ENCODE data around the gene SLC39A6. TPM values are rescaled to one million over a fixed set of nuclear protein-coding genes. Genes with fewer than 3 reads are reported as not detected.
"Not testable (repeated sequence)": the region's sequence is repeated elsewhere in the genome, so short reads cannot be mapped to it uniquely, and the experiment has no call there.

The SLC39A6 gene
- total and polyA plus RNA-seq, 2 experiments from 2014 or later, result 20.8 to 47.3 TPM

- Mint-ChIP-seq H3K27ac (no peak overlapping the region), H3K4me3 (no peak overlapping the region), H3K36me3 (ENCODE audit: low read depth) (no peaks in the 10 kb centered on the region), H3K27me3 (ENCODE audit: insufficient read depth, low read depth, poor library complexity) (peaks cover 3% of the 10 kb centered on the region), H3K9me3 (peaks cover 2% of the 10 kb centered on the region; the same call in 1 of the 3 replicates), H3K4me1 (no peaks in the 10 kb centered on the region)
- no peaks in the 10 kb centered on the region for H3K79me2 ChIP-seq (replicated peaks; ENCODE audit: insufficient read depth)
- no peak for DNase-seq (ENCODE audit: low spot score)
- H3K4me2 ChIP-seq, result no peak overlapping the region
- TF ChIP-seq ZNF462 (CRISPR knock-in tag; IDR thresholded peaks at IDR 0.05) (no peak), ZNF331 (CRISPR knock-in tag; IDR thresholded peaks at IDR 0.05; ENCODE audit: low read depth) (no peak), ZNF114 (CRISPR knock-in tag; IDR thresholded peaks at IDR 0.05) (no peak), POLR2AphosphoS5 (IDR thresholded peaks at IDR 0.05; ENCODE audit: low read depth) (no peak), REST (IDR thresholded peaks at IDR 0.05; ENCODE audit: unreplicated experiment) (no peak), CREB1 (CRISPR knock-in tag; IDR thresholded peaks at IDR 0.05; ENCODE audit: low read depth) (no peak), STAT1 (IDR thresholded peaks at IDR 0.05; ENCODE audit: unreplicated experiment) (no peak), EZH2 (IDR thresholded peaks at IDR 0.05; ENCODE audit: low read depth, unreplicated experiment) (no peak), ETS1 (IDR thresholded peaks at IDR 0.05) (no peak), CTCF (conservative IDR thresholded peaks at IDR 0.05; ENCODE audit: low read depth in 2 of 2) (no peak), JUNB (IDR thresholded peaks at IDR 0.05; ENCODE audit: unreplicated experiment) (no peak)
- H3K36me3 ChIP-seq (ENCODE audit: insufficient read depth), result no peaks in the 10 kb centered on the region
- H2AFZ ChIP-seq, result no peak overlapping the region
- H3K4me3 ChIP-seq, result no peak overlapping the region
- H3K27ac ChIP-seq (ENCODE audit: low read depth), result no peak overlapping the region
- no peak for ATAC-seq
- no peaks in the 10 kb centered on the region for H3K27me3 ChIP-seq (ENCODE audit: insufficient read depth)
- H3F3A ChIP-seq (replicated peaks; ENCODE audit: low read depth), result no peaks in the 10 kb centered on the region
- H3K4me1 ChIP-seq (ENCODE audit: insufficient read depth), result no peaks in the 10 kb centered on the region
- no peaks in the 10 kb centered on the region for H4K20me1 ChIP-seq (replicated peaks; ENCODE audit: insufficient read depth)
- no peaks in the 10 kb centered on the region; the same call in 1 of the 2 replicates for H3K9me2 ChIP-seq (ENCODE audit: insufficient read depth)
These were observed 55.5 kb downstream of the SLC39A6 start for GRCh38 chr18:36073676-36074075.

- H3K36me3 ChIP-seq (ENCODE audit: insufficient read depth); DNase-seq (ENCODE audit: low spot score); H3K4me3 Mint-ChIP-seq; H3K79me2 ChIP-seq (replicated peaks; ENCODE audit: insufficient read depth); H3K27me3 ChIP-seq (ENCODE audit: insufficient read depth); H3K4me3 ChIP-seq; H3K4me2 ChIP-seq; H2AFZ ChIP-seq; H3K27ac Mint-ChIP-seq; H4K20me1 ChIP-seq (replicated peaks; ENCODE audit: insufficient read depth); H3K9me2 ChIP-seq (ENCODE audit: insufficient read depth); H3K4me1 ChIP-seq (ENCODE audit: insufficient read depth); H3K27ac ChIP-seq (ENCODE audit: low read depth); ATAC-seq; H3K36me3 Mint-ChIP-seq (ENCODE audit: low read depth); H3K9me3 Mint-ChIP-seq; H3K4me1 Mint-ChIP-seq; H3K27me3 Mint-ChIP-seq (ENCODE audit: insufficient read depth, low read depth, poor library complexity); H3F3A ChIP-seq (replicated peaks; ENCODE audit: low read depth): not testable (repeated sequence)
These were observed 56.7 kb downstream of the SLC39A6 start for GRCh38 chr18:36072406-36072805.

Data from GM23338 (cell line).